HG02885 (cell line): ENCODE measurements around the gene LRFN4.

Source experiments
- ATAC-seq: cut with Tn5 transposase; IDR thresholded peaks from one replicate; pipeline ENCODE4 v1.9.1; 2021; ENCODE audit warnings: mild to moderate bottlenecking; ENCODE audit not compliant: unreplicated experiment, poor library complexity

The LRFN4 gene

DNA sequence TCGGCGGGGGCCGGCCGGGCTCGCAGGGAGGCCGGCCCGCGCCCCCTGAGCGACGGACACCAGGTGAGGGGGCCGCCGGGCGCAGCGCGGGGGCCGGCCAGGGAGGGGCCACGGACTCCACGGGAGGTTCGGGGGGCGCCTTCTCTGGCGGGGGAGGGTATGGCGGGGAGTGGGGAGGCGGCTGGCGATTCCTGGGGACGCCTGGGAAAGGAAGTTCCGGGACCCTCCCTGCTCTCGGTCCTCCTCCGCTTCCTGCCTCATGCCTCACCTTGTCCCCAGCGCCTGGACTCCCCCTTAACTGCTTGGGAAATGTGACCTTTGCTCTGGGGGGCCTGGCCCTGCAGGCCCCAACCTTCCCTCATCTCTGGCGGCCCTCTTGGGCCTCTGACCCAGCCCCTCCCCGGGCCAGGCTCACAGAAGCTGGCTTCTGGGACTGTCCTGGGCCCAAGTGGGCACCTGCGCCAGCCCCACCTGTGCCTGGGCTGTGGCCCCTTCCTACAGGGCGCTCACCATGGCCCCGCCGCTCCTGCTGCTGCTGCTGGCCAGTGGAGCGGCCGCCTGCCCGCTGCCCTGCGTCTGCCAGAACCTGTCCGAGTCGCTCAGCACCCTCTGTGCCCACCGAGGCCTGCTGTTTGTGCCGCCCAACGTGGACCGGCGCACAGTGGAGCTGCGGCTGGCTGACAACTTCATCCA is 516 bp downstream of the LRFN4 start:
- ATAC-seq, result peak; percentile 12

DNA sequence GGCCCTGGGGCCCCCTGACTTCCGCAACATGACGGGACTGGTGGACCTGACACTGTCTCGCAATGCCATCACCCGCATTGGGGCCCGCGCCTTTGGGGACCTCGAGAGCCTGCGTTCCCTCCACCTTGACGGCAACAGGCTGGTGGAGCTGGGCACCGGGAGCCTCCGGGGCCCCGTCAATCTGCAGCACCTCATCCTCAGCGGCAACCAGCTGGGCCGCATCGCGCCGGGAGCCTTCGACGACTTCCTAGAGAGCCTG is 992 bp downstream of the LRFN4 start:
- no peak for ATAC-seq

DNA sequence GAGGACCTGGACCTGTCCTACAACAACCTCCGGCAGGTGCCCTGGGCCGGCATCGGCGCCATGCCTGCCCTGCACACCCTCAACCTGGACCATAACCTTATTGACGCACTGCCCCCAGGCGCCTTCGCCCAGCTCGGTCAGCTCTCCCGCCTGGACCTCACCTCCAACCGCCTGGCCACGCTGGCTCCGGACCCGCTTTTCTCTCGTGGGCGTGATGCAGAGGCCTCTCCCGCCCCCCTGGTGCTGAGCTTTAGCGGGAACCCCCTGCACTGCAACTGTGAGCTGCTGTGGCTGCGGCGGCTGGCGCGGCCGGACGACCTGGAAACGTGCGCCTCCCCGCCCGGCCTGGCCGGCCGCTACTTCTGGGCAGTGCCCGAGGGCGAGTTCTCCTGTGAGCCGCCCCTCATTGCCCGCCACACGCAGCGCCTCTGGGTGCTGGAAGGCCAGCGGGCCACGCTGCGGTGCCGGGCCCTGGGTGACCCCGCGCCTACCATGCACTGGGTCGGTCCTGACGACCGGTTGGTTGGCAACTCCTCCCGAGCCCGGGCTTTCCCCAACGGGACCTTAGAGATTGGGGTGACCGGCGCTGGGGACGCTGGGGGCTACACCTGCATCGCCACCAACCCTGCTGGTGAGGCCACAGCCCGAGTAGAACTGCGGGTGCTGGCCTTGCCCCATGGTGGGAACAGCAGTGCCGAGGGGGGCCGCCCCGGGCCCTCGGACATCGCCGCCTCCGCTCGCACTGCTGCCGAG is 1.5 kb downstream of the LRFN4 start:
- no peak for ATAC-seq

DNA sequence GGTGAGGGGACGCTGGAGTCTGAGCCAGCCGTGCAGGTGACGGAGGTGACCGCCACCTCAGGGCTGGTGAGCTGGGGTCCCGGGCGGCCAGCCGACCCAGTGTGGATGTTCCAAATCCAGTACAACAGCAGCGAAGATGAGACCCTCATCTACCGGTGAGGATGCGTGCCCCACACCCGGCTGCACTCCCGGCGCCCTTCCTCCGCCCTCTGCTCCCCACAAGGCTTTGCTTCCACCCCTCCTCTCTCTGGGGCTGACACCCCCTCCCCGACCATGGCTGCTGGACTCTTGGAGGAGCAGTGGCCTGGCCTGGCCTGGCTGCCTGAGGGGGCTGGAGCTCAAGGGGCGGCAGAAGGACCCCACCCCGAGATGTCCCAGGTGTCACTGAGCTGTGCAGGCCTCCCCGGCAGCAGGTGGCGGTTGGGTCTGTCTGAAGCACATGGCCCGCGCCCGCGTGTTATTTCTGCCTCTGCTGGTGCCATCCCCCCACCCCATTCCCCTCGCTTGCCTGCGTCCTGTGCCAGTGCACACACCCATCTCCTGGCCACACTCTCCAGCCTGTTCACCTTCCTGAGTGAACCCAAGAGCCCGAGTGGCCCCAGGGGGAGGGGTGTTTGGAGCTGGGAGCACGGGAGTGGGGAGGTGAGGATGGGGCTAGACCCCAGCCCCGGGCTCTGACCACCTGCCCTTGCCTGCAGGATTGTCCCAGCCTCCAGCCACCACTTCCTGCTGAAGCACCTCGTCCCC is 2.2 kb downstream of the LRFN4 start:
- ATAC-seq, result no peak

DNA sequence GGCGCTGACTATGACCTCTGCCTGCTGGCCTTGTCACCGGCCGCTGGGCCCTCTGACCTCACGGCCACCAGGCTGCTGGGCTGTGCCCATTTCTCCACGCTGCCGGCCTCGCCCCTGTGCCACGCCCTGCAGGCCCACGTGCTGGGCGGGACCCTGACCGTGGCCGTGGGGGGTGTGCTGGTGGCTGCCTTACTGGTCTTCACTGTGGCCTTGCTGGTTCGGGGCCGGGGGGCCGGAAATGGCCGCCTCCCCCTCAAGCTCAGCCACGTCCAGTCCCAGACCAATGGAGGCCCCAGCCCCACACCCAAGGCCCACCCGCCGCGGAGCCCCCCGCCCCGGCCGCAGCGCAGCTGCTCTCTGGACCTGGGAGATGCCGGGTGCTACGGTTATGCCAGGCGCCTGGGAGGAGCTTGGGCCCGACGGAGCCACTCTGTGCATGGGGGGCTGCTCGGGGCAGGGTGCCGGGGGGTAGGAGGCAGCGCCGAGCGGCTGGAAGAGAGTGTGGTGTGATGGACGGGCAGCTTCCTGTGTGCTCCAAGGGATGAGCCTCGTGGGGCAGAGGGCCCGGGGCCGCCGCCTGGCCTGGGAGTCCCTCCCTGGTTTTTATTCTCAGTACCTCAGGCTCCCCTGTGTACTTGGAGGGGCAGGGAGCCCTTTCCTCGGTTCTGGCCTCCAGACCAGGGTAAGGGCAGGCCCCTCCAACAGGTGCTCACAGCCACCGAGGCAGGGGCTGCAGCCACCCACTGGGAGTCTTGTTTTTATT is 3.0 kb downstream of the LRFN4 start:
- no peak for ATAC-seq

DNA sequence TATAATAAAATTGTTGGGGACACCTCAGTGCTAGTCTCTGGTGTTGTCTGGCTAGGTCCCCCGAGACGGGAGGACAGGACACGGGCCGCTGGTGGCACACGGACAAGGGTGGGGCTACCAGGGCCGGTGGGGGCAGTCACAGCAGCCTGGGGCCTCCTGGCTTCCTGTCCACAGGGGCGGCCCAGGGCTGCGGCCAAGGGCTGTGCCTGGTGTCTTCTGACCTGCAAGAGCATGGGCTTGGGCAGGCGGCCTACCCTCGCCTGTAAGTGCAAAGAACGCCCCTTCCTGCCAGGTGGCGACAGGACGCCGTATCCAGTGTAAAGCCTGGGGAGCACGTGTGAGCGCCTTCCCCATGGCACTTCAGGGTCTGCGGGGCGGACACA is 3.6 kb downstream of the LRFN4 start:
- no peak for ATAC-seq

DNA sequence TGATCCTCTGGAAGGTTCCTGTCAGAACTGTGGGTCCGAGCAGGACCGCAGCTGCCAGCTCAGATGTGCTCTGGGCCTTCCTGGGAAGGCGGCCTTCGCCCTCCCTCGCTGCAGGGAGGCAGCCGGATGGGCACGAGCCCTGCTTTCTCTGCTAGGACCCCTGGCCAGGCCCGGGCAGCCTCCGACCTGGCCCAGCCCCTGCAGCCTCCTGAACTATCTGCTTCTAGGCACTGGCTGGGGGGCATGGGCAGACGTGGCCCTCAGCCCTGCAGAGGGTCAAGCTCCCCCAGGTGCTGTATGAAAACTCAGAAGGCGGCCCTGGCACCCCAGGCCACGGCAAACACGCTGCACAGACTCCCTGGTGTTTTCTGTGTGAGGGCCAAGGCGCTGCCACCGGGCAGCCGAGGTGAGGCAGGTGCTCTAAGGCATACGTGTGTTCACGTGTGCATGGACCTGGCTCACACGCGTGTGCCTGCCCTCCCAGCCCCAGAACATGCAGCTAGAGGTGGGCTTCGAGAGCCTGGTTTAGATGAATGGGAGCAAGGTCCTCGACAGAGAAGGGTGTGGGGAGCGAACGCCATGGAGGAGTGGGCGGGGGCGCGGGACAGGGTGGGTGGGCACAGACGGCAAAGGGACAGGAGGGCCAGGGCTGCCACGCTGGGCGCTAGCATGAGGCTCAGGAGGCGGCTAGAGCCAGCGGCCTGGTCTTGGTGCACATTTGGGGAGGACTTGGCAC is 4.3 kb downstream of the LRFN4 start:
- ATAC-seq, result no peak

DNA sequence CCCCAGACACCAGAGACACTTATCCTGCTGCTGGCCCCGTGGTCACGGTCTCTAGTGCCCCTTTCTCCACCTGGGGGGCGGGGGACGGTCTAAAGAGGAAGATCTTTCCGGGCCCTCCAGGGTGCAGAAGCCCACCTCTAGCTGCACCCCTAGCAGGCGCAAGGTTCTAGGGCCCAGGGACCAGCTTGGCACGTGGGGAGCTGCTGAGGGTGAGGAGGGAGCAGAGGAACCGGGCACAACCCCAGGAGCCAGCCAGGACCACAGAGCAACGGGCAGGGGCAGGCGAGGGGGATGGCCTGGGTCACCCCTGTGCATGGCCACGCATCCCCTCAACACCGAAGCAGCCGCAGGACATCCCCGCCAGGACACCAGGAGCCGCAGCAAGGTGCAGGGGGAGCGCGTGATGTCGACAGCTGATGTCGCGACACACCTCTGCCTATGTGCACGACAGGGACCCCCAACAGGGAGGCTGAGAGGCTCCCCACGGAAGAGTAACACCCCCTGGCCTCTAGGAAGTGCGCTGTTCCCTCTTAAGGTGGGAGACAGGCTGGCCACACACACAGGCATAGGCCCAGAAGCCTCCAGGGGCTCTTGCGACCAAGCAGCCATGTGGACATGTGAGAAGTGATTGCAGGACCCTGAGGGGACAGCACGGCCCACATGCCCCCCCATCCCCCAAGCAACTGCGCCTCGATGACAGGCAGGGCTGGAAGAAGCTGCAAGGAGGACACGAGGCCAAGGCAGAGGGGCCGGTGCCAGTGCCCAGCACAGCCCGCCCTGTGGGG is 5.1 kb downstream of the LRFN4 start:
- no peak for ATAC-seq

DNA sequence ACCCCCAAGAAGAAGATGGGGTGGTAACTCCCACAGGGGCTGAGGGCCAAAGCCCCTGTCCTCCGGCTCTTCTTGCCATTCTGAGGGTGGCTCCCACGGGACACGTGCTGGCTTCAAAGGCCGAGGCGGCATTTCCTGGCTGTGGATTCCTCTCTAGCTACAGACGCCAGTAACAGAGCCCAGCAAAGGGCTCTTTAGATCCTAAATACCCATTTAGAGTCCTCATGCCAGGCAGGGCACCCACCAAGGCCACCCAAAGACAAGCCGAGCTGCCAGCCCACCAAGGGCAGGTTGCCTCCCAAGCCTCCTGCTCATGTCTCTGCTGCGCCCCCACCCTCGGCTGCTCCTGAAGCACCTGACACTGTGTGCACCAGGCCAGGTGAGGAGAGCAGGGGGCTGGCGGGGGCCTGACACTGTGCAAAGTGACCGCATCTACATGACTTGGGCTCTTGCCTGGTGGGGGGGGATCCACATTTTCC is 5.7 kb downstream of the LRFN4 start:
- no peak for ATAC-seq

DNA sequence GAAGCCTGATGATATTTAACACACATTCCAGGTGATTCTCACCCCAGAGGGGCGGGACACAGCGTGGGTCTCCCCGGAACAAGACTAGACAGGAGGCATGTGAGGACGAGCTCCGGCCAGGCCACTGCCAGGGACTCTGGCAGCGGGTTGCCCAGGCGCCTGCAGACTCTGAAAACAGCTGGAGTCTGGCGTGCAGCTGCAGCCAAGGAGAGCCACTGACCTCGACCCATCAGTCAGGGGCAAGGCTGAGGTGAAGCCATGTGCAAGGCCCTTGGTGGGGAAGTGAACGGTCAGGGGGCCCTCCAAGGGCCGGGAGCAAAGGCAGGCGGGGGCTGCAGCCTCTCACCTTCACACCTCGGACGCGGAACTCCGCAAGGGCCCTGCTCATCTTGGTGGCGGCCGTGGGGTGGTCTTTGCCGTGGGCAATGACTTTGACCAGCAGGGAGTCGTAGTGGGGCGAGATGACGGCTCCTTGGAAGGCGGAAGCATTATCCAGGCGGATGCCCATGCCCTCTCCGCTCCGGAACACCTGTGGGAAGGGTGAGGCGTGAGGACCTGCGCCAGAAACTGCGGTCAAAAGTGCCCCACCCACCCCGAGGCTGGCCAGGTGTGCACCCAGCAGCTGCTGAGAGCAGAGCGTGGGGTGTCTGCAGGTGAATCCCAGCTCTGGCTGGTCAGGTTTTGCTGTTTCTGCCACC is 6.7 kb downstream of the LRFN4 start:
- ATAC-seq, result no peak

DNA sequence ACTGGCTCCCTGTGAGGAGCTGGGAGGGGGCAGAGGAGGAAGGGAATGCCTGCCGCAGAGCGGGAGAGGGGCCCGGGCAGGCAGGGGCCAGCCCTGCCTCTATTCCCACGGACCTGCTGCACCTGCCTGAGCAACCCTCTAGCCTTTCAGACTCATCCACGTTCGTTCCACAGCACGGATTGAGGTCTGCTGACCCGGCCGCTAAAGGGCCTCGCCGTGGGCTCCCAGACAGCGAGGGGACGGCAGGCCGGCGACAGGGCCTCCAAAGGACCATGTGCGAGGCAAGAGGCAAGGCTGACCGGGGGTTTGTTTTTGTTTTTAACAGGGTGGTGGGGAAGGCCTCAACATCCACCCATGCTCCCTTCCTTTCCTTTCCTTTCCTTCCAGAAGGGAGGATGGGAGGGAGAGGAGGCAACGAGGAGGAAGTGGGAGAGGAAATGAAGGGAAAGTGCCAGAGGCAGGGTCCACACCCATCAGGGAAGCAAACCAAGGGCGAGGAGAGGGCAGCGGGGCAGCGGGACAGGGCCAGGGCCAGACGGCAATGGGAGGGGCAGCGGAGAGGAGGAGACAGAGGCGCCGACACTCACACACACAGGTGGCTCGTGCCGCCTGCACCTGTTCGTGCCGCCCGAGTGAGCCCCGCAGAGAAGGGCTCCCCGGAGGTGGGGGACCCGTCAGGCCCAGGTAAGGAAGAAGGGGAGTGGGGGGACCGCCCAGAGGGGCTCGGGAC is 7.5 kb downstream of the LRFN4 start:
- ATAC-seq, result no peak

DNA sequence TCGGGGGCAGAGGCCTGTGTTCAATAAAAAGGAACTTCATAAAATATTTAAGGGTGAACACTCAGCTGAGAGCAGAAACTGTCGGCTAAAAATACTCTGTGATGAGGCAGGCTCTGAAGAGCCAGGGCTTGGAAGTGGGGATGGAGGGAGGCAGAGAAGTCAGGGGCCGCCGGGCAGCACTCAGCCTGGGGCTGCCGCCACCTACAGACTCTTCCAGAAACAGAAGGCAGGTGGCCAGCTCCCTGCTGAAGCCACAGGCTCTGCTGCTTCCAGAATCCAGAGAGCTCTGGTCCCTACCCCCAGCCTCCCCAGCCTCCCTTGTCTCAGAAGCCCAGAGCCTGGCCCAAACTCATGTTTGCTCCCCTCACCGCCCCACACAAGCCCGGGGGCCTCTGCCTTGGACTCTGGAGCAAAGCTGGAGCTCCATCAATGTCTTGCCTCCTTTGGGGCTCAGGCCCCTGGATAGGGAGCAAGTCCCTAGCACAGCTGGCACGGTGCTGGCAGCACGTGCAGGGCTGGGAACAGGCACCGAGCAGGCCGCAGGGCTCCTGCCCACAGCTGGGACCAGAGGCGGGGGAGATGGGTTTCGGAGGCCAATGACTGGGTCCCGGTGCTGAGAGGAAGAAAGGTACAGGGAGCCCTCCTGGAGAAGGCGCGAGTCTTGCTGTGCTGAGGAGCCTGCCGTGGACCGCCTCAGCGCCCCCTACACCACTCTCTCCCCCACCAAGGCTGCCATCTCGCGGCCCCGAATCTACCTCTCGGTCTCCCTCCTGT is 8.2 kb downstream of the LRFN4 start:
- no peak for ATAC-seq

DNA sequence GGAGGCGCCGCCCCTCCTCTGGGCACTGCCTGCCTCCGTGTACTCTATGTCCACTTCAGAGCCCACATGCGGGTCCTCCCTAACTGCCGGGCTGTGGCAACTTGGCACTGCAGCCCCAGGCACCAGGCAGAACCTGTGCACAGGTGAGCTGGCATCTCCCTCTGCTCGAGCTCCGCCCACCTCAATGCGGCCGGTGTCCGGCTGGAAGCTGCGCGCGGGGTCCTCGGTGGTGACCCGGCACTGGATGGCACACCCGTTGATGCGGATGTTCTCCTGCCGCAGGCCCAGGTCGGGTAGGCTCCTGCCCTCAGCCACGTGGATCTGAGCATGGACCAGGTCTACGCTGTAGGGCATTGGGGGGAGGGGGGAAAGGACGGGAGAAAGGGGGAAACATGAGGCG is 9.1 kb downstream of the LRFN4 start:
- ATAC-seq, result no peak

DNA sequence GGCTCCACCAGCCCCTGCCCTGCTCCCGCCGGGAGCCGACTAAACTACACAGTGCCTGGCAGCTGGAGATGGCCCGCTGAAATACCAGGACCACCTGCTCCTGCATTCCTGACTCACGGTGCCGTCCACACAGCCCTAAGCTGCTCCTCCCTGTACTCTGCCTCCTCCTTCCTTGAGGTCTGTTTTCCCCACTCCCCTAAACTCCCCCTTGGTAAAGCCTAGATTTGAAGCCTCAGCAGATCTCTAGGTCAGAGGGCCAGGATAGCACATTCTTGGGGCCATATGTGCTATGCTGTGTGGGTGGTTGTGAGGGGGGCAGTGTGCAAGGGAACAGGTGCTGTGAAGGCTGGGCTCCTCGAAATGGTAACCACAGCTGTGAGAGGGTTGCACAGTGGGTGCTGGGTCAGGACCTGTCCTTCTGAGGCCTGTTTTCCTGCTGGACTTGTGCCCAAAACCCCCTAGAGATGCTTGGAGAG is 9.7 kb downstream of the LRFN4 start:
- ATAC-seq, result no peak

DNA sequence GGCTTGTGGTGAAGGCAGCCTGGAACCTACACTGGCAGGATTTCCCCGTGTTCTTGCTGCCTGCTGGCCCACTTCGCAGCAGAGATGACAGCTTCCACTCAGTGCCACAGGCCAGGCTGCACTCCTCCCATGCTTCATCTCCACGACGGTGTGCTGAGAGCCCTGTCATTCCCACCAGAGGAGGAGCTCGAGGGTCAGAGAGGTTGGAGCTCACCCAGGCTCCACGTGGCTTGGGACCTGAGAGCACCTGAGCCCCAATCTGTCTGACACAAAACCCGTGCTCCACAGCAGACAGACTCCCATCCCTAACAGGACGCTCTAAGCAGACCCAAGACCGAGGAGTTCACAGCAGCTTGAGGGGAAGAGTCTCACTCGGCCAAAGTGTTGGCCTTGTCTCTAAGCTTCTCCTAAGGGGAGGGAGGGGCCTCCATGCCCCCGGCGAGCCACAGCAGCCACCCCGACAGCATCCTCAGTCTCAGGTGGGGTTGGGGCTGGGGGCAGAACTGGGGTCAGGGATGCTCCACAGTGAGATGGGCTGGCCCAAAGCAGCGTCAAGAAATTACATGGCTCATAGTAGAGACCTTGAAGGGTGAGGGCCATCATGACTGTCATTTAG is 10.7 kb downstream of the LRFN4 start:
- ATAC-seq, result no peak

DNA sequence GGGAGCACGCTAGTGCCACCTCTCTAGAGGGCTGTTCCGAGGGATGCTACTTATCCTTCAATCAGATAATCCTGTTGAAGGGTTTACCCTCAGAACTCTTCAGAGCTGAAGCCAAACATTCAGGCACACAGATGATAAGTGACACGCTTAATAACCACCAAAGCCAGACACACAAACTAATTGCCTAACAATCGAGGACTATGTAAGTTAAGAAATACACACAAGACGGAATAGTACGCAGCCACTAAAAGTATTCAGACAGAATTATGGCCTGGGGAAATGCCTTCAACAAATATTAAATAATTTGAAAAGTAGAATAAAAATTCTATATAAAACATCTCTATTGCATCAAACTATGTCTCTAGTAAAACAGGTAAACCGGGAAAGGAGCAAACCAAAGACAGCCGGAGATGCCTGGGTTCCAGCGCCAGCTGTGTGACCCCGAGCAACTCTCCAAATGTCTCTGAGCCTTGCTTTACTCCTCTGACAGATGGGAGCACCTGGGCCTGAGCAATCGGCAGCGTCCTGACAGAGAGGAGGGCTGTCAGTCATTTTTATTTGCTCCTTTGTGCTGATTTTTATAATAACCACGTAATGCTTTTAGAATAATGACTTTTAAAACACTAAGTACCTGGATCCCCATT is 11.3 kb downstream of the LRFN4 start:
- ATAC-seq, result no peak
